LHCN-M2 (cell line): Measurements from ENCODE around the gene C6orf47. TPM values are rescaled to one million over a fixed set of nuclear protein-coding genes. Genes with fewer than 3 reads are reported as not detected.

Experiments
- DNase-seq: peaks from one replicate; pipeline ENCODE4 v3.0.0-alpha.2; 2012; ENCODE audit warnings: low read depth
- total RNA-seq: library from RNA; depleted of rRNA; stranded (reverse); fragments of >200 nt; gene quantifications from 2 replicates; pipeline ENCODE4 v1.2.3, GENCODE V29; 2014

C6orf47 gene
- total RNA-seq, 1 experiment from 2014 or later = 30.0 TPM

DNA sequence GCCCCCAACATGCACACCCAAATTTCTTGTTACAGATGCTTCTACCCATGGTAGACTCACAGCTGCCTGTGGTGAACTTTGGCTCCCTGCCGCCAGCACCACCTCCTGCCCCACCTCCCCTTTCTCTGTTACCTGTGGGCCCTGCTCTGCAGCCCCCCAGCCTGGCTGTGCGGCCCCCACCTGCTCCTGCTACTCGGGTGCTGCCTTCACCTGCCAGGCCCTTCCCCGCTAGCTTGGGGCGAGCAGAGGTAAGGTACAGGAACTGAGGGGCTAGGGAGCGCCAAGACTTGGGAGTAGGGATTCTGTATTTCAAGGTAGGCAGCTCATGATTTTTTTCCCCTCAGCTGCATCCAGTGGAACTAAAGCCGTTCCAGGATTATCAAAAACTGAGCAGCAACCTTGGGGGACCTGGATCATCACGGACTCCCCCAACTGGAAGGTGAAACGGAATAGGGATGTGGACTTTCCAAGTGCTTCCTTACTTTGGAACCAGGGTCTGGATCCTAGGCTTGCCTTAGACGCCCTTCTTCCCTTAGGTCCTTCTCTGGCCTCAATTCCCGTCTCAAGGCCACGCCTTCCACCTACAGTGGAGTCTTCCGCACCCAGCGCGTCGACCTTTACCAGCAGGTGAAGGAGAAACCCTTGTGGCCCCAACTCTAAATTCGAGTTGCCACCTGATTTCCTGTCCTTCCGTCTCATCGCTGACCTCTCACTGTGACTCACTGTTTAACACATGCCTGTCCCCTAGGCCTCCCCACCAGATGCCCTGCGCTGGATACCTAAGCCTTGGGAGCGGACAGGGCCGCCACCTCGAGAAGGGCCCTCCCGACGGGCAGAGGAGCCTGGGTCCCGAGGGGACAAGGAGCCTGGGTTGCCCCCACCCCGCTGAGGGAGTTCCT lies 23.6 kb downstream of the C6orf47 start:
- no peak for DNase-seq

DNA sequence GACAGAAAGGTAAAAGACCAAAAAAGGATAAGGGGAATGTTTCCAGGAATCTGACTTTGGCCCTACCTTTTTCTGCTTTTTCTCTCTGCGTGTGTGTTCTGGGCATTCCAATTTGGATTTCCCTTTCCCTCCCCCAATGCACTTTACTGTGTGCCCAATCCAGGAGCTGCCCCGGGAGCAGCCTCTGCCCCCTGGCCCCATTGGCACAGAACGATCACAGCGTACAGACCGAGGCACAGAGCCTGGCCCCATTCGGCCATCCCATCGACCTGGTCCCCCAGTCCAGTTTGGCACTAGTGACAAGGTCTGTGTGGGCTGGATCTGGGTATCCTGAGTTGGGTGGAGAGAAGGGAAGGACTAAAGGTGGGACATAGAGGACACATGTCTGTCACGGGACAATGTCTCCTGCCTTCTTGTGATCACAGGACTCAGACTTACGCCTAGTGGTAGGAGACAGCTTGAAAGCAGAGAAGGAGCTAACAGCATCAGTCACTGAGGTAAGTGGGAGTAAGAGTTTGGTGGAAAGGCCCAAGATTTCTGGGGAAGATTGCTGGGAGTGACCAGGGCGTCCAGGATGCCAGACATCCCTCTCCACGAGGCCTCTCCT lies 25.5 kb downstream of the C6orf47 start:
- no peak for DNase-seq

DNA sequence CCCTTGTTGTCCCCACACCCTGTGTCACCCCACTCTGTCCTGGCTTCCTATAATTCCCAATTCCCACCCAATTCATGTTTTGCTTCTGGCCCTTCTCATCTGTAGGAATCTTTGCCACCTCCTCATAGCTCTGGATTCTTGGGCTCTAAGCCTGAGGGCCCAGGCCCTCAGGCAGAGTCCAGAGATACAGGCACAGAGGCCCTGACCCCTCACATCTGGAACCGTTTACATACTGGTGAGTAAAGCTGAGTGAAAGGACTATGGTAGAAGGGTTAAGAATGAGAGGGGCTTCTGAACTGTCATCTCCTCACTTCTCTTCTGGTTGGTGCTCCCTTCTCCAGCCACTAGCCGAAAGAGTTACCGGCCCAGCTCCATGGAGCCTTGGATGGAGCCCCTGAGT lies 26.4 kb downstream of the C6orf47 start:
- DNase-seq = no peak

DNA sequence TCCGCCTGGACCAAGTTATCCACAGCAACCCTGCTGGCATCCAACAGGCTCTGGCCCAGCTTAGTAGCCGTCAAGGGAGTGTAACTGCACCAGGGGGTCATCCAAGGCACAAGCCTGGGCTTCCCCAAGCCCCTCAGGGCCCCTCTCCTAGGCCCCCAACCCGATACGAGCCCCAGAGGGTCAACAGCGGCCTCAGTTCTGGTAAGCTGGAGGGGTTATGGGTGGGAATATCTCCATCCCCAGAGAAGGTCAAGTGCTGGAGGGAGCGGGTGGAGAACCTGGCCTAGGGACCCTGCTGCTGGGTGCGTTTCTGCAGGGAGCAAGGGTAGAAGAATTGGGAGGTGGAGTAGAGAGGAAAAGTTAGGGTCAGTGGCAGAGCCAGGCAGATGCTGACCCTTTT lies 27.1 kb downstream of the C6orf47 start:
- no peak for DNase-seq

- DNase-seq = no peak
Measured at GRCh38 chr6:31632279-31632946, 28.2 kb downstream of the C6orf47 start.

- DNase-seq = no peak
Measured at GRCh38 chr6:31631681-31632278, 28.8 kb downstream of the C6orf47 start.

DNA sequence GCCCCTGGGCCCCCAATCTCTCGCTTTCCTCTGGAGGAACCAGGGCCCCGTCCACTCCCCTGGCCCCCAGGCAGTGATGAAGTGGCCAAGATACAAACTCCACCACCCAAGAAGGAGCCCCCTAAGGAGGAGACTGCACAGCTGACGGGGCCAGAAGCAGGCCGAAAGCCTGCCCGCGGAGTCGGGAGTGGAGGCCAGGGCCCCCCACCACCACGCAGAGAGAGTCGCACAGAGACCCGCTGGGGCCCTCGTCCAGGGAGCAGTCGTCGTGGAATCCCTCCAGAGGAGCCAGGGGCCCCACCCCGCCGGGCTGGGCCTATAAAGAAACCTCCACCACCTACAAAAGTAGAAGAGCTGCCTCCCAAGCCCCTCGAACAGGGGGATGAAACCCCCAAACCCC lies 29.4 kb downstream of the C6orf47 start:
- no peak for DNase-seq

DNA sequence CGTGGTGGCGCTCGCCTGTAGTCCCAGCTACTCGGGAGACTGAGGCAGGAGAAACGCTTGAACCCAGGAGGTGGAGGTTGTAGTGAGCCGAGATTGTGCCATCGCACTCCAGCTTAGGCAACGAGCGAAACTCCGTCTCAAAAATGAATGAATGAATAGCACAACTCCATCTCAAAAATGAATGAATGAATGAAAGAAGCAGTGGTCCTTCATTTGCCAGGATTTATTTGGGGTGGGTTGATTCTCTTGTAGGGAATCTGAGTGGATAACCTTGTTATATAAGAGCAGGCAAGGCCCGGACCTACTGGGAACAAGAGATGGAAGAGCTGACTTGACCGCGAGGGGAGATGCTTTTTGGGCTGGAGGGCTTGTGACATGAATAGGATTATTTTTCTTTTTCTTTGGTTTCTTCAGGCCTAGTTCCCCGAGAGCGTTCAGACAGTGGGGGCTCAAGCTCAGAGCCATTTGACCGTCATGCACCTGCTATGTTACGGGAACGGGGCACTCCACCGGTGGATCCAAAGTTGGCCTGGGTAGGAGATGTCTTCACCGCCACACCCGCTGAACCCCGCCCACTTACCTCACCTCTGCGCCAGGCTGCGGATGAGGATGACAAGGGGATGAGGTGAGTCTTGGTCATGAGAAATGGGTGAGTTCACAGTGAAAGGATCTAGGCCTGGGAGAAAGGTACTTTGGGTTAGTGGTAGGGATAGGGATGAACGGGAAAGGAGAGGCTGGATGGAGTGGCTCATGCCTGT lies 30.2 kb downstream of the C6orf47 start:
- DNase-seq = no peak

- DNase-seq = no peak
Measured at GRCh38 chr6:31629014-31629413, 31.6 kb downstream of the C6orf47 start.

GRCh38 chr6:31627690-31628287 lies 32.8 kb downstream of the C6orf47 start:
- DNase-seq = no peak

GRCh38 chr6:31626952-31627351 lies 33.6 kb downstream of the C6orf47 start:
- no peak for DNase-seq

DNA sequence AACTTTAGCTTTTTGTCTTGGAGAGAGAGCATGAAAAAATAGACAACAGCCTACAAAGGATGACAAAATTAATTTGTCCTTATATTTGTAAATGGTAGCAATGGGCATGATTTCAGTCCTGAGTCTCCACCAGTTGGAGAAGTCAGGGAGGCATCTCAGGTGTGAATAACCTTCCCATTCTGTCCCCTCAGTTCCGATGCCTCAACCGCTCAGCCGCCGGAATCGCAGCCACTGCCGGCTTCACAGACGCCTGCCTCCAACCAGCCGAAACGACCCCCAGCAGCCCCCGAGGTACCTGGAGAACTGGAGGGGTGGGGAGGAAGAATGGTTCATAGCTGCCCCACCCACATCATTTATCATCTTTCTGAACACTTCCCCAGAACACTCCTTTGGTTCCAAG lies 36.5 kb downstream of the C6orf47 start:
- DNase-seq = no peak

- no peak for DNase-seq
Measured at GRCh38 chr6:31622684-31623091, 37.9 kb downstream of the C6orf47 start.

DNA sequence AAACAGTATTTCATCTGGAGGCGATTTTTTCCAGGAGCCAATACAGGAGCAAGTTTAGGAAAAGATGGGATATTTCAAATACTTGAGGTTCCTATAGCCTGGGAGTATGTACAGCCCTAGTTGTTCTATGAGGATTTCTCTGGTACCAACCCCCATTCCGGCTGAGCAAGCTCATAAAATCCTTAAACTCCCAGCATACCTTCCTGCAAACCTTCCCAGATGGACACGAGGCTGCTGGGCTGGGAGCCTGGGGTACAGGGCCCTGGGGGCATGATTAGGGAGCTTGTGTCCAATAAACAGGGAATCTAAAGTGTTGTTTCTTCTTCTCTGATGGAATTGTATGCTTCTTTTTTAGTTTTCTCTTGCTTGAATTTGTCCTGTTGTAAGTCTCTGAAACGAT lies 38.6 kb downstream of the C6orf47 start:
- DNase-seq = no peak

- no peak for DNase-seq
Measured at GRCh38 chr6:31621320-31621939, 39.1 kb downstream of the C6orf47 start.

GRCh38 chr6:31620586-31621319 lies 39.8 kb downstream of the C6orf47 start, which contains the start of gene PRRC2A:
PRRC2A (plus strand) TSS chr6:31620715; CDS start chr6:31622790, 2,075 bp downstream.
- no peak for DNase-seq

DNA sequence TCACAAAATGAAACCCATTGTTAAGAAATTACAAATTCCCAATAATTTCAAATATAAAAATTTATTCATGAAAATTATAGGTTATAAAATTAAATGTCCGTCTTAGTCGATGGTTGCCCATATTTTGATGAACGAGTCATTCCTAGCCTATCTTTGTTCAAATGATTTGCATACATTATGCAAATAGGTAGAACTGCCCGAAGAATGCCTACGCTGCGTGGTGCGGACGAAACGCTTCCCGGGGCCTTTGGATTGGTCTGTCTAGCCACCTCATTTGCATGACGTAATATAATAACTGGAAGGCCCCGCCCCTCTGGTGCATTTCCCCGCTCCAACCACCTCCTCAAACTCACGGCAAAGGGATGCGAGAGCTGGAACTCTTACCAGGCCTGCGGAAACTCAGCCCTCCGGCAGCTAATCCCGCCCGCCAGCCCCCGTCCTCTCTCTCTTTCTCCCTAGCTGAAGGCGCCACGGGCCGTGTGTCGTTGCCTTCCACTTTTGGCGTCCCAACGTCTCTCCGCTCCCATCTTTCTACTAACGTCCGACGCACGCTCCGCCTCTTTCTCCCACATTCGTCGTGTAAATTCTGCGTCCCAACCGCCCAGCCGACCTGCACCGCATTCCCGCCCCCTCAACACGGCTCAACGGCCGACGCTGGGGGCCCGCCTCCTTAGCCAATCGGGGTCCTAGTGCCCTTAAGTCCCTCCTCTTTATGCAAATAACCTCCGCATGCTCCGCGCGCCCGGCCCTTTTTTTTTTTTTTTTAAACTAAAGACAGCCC lies 40.6 kb downstream of the C6orf47 start:
- peak; percentile 99 for DNase-seq

DNA sequence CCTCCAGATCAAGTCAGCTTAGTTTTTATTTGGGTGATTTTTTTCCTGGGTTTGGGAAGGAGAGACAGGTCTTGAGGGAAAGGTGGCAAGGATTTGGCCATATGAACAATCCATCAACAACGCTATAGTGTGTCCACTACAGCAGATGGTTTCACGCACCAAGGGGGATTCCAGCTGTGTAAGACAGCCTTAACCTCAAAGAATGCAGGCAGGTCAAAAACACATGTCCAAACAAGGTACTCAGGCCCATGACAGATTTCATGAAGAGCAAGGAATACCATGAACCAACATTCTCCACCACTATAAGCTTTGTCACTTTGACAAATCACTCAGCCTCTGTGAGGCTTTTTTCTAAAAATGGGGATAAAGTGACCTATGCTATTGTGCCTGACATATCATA lies 43.6 kb downstream of the C6orf47 start:
- no peak for DNase-seq

DNA sequence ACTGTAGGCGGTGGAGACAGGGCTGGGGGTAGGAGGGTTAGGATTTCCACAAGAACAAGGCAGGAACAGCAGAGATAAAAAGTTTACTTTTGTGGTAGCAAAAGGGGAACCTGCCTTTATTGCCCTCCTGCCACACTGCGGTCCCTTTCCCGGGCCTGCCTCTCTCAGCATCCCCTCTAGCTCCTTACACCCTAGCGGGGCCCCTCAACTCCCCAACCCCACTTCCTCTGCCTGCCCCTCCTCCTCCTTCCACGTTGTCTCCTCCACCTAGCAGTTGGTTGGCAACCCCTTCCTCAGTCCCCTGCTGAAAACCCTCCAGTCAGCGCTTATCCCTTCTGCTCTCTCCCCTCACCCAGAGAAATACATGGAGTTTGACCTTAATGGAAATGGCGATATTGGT lies 44.8 kb downstream of the C6orf47 start:
- DNase-seq = no peak
